Ammon's horn (tissue), 1 donor: ENCODE data around the gene ACTA2.

Source experiments
- DNase-seq: peaks from one replicate; pipeline ENCODE4 v3.0.0-alpha.2; 2016; ENCODE audit warnings: low spot score

Gene ACTA2

GRCh38 chr10:88920198-88920597 lies 32.4 kb downstream of the ACTA2 start:
- no peak for DNase-seq

- no peak for DNase-seq
These were observed 33.5 kb downstream of the ACTA2 start for GRCh38 chr10:88919041-88919440.

GRCh38 chr10:88918191-88918905 lies 34.2 kb downstream of the ACTA2 start:
- DNase-seq, result no peak

GRCh38 chr10:88916986-88917385 lies 35.6 kb downstream of the ACTA2 start:
- no peak for DNase-seq

- DNase-seq, result no peak
These were observed 36.3 kb downstream of the ACTA2 start for GRCh38 chr10:88916231-88916630.

- DNase-seq, result no peak
These were observed 36.8 kb downstream of the ACTA2 start for GRCh38 chr10:88915781-88916180.

- no peak for DNase-seq
These were observed 38.8 kb downstream of the ACTA2 start for GRCh38 chr10:88913788-88914187.

- DNase-seq, result no peak
These were observed 39.4 kb downstream of the ACTA2 start for GRCh38 chr10:88913127-88913526.

- no peak for DNase-seq
These were observed 40.7 kb downstream of the ACTA2 start for GRCh38 chr10:88911851-88912250.

- DNase-seq, result no peak
These were observed 41.5 kb downstream of the ACTA2 start for GRCh38 chr10:88911116-88911515.

GRCh38 chr10:88908194-88908593 lies 44.4 kb downstream of the ACTA2 start:
- no peak for DNase-seq

GRCh38 chr10:88906921-88907320 lies 45.7 kb downstream of the ACTA2 start:
- DNase-seq, result no peak

- DNase-seq, result no peak
These were observed 48.9 kb downstream of the ACTA2 start for GRCh38 chr10:88903715-88904114.

- DNase-seq, result no peak
These were observed 50.4 kb downstream of the ACTA2 start for GRCh38 chr10:88901984-88902789.

GRCh38 chr10:88901206-88901983 lies 51.2 kb downstream of the ACTA2 start:
- DNase-seq, result peak; percentile 49

- DNase-seq, result no peak
These were observed 52.7 kb downstream of the ACTA2 start for GRCh38 chr10:88899886-88900285.

- no peak for DNase-seq
These were observed 53.8 kb downstream of the ACTA2 start for GRCh38 chr10:88898727-88899126.

- no peak for DNase-seq
These were observed 55.3 kb downstream of the ACTA2 start for GRCh38 chr10:88896994-88897853.

- DNase-seq, result no peak
These were observed 56.1 kb downstream of the ACTA2 start for GRCh38 chr10:88896372-88896993.

GRCh38 chr10:88895250-88895649 lies 57.3 kb downstream of the ACTA2 start:
- no peak for DNase-seq

- no peak for DNase-seq
These were observed 59.0 kb downstream of the ACTA2 start for GRCh38 chr10:88893611-88894010.
